Thyroid gland (tissue), 4 donors: Measurements from ENCODE around the gene IFT122.

Experiments
- CTCF ChIP-seq, 6 experiments: fragments of 200-600 bp in 3 of 6; fragments of 450-650 bp in 3 of 6; sonication (generic) in 3 of 6; IDR thresholded peaks; one replicate each; pipeline ENCODE4 v1.5.1; 2016 to 2019; ENCODE audit warnings: antibody characterized with exemption in 6 of 6, mild to moderate bottlenecking in 2 of 6, inconsistent platforms in 1 of 6, moderate library complexity in 1 of 6
- POLR2A ChIP-seq, 2 donors: fragments of 450-650 bp; IDR thresholded peaks; one replicate each; pipeline ENCODE4 v1.6.1; 2017; ENCODE audit warnings: antibody characterized with exemption in 2 of 2, mild to moderate bottlenecking in 2 of 2, moderate library complexity in 1 of 2

DNA sequence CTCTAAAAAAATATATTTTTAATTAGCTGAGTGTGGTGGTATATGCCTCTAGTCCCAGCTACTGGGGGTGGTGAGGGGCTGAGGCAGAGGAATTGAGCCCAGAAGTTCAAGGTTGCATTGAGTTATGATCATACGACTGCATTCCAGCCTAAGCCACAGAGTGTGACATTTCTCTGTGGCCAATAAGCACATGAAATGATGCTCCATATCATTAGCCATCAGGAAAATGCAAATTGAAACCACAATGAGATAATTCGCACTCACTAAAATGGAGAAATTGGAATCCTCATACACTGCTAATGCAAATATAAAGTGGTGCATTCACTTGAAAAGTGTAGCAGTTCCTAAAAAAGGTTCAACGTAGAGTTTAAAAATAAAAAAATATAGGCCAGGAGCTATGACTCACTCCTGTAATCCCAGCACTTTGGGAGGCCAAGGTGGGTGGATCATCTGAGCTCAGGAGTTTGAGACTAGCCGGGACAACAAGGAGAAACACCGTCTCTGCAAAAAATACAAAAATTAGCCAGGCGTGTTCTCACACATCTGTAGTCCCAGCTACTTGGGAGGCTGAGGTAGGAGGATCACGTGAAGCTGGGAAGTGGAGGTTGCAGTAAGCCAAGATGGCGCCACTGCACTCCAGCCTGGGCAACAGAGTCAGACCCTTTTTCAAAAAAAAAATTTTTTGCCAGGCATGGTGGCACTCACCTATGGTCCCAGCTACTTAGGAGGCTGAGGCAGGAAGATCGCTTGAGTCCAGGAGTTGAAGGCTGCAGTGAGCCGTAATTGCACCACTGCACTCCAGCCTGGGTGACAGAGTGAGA, 35.2 kb downstream of the IFT122 start:
- TF ChIP-seq CTCF (IDR thresholded peaks at IDR 0.05) = no peak
- no peak for TF ChIP-seq POLR2A (IDR thresholded peaks at IDR 0.05)
